Stomach smooth muscle (tissue), 2 donors: ENCODE data around the gene MMAB.

Experiments
- H3K27ac ChIP-seq: one replicate; pipeline ENCODE4 v1.7.0; 2013; ENCODE audit warnings: mild to moderate bottlenecking, low read length, inconsistent platforms
- H3K27me3 ChIP-seq, 2 donors: one replicate each; pipeline ENCODE4 v1.7.0; 2013; ENCODE audit warnings: low read length in 2 of 2; ENCODE audit not compliant: insufficient read depth in 2 of 2, control insufficient read depth in 1 of 2
- H3K36me3 ChIP-seq, 2 donors: one replicate each; pipeline ENCODE4 v1.7.0; 2013; ENCODE audit warnings: low read length in 2 of 2; ENCODE audit not compliant: control insufficient read depth in 2 of 2, insufficient read depth in 2 of 2
- H3K4me1 ChIP-seq: one replicate; pipeline ENCODE4 v1.7.0; 2013; ENCODE audit warnings: low read length; ENCODE audit not compliant: control insufficient read depth, insufficient read depth
- H3K4me3 ChIP-seq, 2 donors: one replicate each; pipeline ENCODE4 v1.7.0; 2013; ENCODE audit warnings: low read length in 2 of 2
- H3K9ac ChIP-seq, 2 donors: one replicate each; pipeline ENCODE4 v1.7.0; 2013; ENCODE audit warnings: low read length in 2 of 2, mild to moderate bottlenecking in 1 of 2
- H3K9me3 ChIP-seq, 2 donors: one replicate each; pipeline ENCODE4 v1.7.0; 2013; ENCODE audit warnings: low read length in 2 of 2; ENCODE audit not compliant: control insufficient read depth in 2 of 2
- donor health status: healthy.
- donor health status: Pancreatic carcinoma.

The MMAB gene

DNA sequence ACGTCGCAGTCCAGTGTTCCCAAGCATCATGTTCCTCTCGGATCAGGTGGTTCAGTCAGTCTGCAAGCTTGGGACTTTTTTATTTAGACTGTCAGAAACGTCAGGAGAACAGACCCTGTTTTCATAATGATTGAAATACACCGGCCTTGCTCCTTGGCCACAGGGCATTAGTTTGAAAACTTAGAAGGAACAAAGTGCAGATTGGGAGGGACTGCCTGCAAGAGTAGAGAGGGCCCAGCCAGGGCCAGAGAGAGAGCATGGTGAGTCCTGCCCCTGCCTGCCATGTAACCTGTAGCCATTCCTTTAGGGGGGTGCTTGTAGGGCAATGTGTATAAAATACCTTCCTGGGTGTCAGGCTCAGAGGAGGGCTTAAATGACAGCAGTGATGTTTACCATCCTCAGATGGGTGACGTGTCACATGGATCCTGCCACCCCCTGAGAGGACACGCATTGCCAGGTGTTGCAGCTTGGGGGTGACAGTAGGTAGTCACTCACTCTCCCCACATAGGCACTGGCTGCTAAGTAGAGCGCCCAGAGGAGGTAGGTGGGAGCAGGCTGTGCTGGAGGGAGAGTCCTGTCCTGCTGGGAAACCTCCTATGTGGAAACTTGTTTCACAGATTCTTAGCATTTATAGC is 45.7 kb downstream of the MMAB start:
- H3K9ac ChIP-seq = no peak overlapping the region
- no peaks in the 10 kb centered on the region for H3K27me3 ChIP-seq
- no peak overlapping the region for H3K4me3 ChIP-seq
- peaks cover 52 to 75% of the 10 kb centered on the region in 2 donors for H3K36me3 ChIP-seq
- no peaks in the 10 kb centered on the region for H3K9me3 ChIP-seq
- H3K27ac ChIP-seq = no peak overlapping the region
- H3K4me1 ChIP-seq = peaks cover 4% of the 10 kb centered on the region

DNA sequence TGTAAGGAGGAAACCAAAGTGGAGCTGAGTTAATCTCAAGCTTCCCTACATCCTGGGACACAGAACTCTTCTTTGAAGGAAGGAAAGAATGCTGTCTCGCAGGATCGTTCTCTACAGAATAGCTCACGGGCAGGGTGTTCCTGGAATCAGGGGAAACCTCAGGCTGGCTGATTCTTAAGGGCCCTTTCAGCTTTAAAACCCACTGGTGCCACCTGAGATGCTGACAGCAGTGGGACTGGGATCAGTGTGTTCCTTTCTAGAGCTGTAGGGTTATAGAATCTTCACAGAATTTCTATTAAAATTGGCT is 48.1 kb downstream of the MMAB start:
- Histone ChIP-seq H3K36me3 (peaks cover 60 to 79% of the 10 kb centered on the region in 2 donors), H3K27me3 (no peaks in the 10 kb centered on the region), H3K27ac (no peak overlapping the region), H3K4me1 (peaks cover 4% of the 10 kb centered on the region), H3K9ac (no peak overlapping the region), H3K9me3 (no peaks in the 10 kb centered on the region), H3K4me3 (no peak overlapping the region)

DNA sequence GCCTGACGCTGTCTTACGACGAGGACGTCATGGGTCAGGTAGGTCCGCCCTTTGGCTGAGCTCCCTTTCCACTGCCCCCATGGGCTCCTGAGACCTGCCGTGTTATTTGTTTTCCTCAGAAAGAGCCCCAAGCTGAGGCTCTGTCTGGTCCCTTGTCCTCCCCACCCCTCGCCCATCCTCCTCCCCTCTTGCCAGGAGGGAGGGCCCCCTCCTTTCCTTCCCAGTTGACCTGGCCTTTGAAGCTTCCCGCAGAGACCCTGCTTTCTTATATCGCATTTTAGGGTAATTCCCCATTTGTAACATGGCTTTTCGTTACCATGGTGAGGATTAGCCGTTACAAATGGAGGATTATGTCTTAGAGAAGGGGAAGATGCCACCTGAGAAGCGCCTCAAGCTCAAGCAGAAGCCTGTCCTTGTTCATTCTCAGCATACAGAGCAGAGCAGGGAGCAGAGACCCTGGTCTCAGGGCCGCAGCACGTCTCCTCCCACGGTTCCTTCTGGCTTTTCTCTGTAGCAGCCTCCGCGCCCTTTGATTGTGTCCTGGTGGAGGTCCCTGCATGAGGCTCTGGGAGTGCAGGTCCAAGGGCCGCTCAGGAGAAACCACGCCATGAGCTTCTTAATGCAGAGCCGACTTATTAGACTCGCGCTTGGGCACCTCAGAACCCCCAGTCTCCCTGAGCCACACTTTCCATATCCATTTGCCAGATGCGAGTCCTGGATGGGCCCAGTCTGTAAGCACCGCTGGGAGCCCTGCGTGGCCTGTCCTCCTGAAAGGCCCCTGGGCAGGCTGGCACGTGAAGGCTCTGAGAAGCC is 48.6 kb downstream of the MMAB start:
- peaks cover 58 to 79% of the 10 kb centered on the region in 2 donors for H3K36me3 ChIP-seq
- no peak overlapping the region for H3K4me3 ChIP-seq
- no peak overlapping the region for H3K9ac ChIP-seq
- no peaks in the 10 kb centered on the region for H3K27me3 ChIP-seq
- H3K9me3 ChIP-seq = no peaks in the 10 kb centered on the region
- H3K4me1 ChIP-seq = peaks cover 4% of the 10 kb centered on the region
- H3K27ac ChIP-seq = no peak overlapping the region

DNA sequence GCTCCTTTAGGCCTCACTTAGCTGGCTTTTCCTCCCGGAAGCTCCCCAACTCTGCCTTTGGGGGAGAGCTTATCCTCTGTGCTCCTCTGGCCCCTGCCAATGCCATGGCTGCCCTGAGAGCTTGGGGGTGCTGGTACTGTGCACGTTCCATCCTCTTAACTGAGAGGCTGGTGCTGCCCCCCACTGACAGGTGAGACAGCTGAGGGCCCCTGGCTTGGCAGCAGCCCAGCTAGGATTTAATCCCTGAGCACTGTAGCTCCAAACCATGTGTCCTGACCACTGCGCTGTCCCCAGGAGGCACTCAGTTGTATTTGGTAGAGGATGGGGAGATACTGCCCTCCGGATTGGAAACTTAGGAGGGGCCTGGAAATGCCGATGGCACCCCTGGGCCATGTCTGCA is 49.8 kb downstream of the MMAB start:
- no peak overlapping the region for H3K4me3 ChIP-seq
- no peaks in the 10 kb centered on the region for H3K27me3 ChIP-seq
- H3K9ac ChIP-seq = no peak overlapping the region
- H3K4me1 ChIP-seq = peaks cover 4% of the 10 kb centered on the region
- no peaks in the 10 kb centered on the region for H3K9me3 ChIP-seq
- no peak overlapping the region for H3K27ac ChIP-seq
- peaks cover 68 to 82% of the 10 kb centered on the region in 2 donors for H3K36me3 ChIP-seq

DNA sequence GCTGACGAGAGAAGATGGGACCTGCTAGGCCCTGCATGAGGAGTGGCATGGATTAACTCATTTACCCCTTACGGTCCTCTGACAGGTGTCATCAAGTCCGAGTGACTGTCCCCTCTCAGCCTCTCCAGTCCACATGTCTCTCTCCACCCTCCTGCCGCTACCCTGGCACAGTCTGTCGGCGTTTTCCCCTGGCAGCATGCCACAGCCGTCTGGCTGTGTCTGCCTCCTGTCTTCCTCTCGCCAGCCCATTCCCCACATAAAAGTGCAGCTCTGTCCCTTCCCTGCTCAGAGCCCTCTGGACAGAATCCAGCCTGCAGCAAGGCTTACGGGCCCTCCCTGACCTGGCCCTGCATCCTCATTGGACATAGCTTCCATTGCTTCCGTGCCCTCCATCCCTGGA is 50.2 kb downstream of the MMAB start:
- no peak overlapping the region for H3K4me3 ChIP-seq
- H3K36me3 ChIP-seq = peaks cover 68 to 85% of the 10 kb centered on the region in 2 donors
- H3K27ac ChIP-seq = no peak overlapping the region
- H3K4me1 ChIP-seq = peaks cover 4% of the 10 kb centered on the region
- no peaks in the 10 kb centered on the region for H3K9me3 ChIP-seq
- H3K9ac ChIP-seq = no peak overlapping the region
- H3K27me3 ChIP-seq = no peaks in the 10 kb centered on the region

DNA sequence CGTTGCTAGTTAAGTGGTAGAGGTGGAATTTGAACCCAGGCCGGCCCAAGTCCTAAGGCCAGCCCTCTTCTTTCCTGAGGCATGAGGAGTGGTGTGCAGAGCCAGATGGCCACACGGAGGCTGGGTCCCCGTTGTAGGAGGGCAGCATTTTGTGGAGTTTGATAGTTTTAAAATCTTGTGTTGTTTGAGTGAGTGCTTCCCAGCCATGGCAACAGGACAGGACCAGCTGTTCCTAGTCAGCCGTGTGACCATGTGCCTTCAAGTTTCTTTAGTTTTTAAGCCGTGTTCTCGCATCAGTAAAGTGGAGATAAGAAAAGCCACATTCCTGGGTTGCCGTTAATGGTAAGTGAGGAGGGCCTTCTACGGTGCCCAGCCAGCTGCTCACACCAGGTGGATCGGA is 51.5 kb downstream of the MMAB start:
- Histone ChIP-seq H3K27me3 (no peaks in the 10 kb centered on the region), H3K9ac (no peak overlapping the region), H3K9me3 (no peaks in the 10 kb centered on the region), H3K27ac (no peak overlapping the region), H3K36me3 (peaks cover 68 to 88% of the 10 kb centered on the region in 2 donors), H3K4me3 (no peak overlapping the region), H3K4me1 (peaks cover 4% of the 10 kb centered on the region)

DNA sequence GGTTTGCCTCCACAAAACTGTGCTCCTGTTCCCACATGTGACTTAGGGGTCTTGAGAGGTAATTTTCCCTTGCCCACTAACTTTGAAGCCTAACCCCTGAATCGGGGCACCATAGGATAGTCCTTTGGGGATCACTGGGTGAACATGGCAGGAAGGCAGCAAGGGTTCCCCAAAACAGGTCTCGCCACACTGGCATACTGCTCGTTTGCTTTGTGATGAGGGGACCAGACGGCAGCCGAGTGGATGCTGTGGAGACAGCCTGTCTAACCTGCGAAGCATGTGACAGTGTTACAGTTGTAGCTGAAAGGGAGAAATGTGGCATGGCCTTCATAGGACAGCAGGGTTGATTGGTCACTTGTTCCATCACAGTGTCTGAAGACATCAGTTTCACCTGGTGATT is 53.5 kb downstream of the MMAB start:
- H3K9ac ChIP-seq = no peak overlapping the region
- H3K36me3 ChIP-seq = peaks cover 63 to 84% of the 10 kb centered on the region in 2 donors
- H3K27ac ChIP-seq = peak overlapping the region; percentile 24
- H3K4me1 ChIP-seq = peaks cover 4% of the 10 kb centered on the region
- no peaks in the 10 kb centered on the region for H3K9me3 ChIP-seq
- no peak overlapping the region for H3K4me3 ChIP-seq
- no peaks in the 10 kb centered on the region for H3K27me3 ChIP-seq

DNA sequence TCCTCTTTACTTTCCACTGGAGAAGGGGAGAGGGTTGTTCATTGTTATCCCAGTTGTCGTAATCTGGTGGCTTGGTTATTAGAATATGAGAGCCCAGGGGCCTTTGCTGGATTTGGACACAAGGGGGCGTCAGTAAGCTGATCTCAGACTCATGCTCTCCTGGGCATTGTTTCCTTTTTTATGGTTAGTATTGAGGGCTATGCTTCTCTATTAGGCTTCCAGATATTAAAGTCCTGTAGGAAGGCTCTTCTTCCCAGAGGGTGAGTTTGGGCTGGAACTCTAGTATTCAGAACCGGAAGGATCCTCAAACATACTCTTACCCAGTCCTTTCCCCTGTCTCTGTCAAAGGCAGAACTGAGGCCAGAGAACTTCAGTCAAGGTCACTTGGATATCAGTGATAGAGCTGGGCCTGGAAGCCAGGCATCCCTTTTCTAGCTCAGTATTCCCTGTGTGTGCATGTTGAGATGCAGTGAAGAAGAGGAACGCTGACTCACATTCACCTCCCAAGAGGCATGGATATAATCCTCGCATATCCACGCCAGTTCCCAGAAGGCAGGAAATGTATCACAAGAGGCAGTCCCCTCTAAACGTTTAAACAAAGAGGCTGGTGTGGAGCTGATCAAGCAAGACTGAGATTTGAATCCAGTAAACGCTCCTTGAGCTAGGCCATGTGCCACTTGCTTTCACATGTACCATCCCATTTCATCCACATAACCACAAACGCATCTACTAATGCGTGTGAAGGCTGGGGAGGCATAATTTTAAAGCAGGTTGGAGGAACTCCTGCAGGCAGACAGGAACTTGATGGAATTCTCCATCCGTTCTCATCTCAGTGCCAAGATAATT is 54.3 kb downstream of the MMAB start:
- Histone ChIP-seq H3K27ac (peak overlapping the region; percentile 24), H3K27me3 (no peaks in the 10 kb centered on the region), H3K9me3 (no peaks in the 10 kb centered on the region), H3K4me1 (peaks cover 4% of the 10 kb centered on the region), H3K36me3 (peaks cover 60 to 83% of the 10 kb centered on the region in 2 donors), H3K9ac (peak overlapping the region in 1 of 2 donors; percentile 51), H3K4me3 (no peak overlapping the region)

DNA sequence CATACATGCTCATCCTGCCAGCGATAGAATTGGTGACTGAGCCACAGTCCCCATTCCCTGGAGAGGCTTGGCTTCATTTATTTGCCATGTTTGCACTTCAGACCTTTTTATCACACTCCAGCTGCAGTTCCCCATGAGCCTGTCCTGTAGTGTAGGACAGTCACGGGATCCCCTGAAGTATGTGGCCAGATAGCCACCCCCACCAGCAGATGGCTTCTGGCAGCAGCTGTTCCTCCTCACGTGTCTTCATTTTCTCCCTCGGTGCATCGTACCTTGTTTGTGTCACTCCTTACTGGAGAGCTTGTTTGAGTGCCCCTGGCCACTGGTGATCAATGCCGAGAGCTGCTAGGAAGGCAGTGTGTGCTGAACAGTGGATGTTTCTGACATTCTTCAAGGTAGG is 55.7 kb downstream of the MMAB start:
- Histone ChIP-seq H3K4me3 (no peak overlapping the region), H3K27me3 (no peaks in the 10 kb centered on the region), H3K27ac (no peak overlapping the region), H3K4me1 (no peaks in the 10 kb centered on the region), H3K9me3 (no peaks in the 10 kb centered on the region), H3K9ac (no peak overlapping the region), H3K36me3 (peaks cover 63 to 81% of the 10 kb centered on the region in 2 donors)

DNA sequence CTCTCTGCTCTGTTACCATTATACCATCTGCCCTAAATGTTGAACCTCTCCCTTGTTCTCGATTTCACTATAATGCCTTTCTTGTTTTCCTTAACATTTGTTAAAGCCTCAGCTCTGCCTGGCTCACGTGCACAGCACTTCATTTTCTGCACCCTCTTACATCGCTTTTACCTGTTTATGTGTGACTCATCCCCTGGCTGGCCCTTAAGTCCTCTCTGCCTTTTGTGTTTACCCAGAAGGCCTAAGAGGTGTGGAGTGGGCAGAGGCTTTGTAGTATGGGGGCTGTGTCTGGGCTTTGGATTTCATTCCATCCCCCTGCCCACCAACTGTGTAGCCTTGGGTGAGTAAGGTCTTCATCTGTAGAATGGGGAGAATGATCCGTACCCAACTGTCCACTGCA is 59.3 kb downstream of the MMAB start:
- Histone ChIP-seq H3K4me3 (no peak overlapping the region), H3K9me3 (no peaks in the 10 kb centered on the region), H3K27me3 (no peaks in the 10 kb centered on the region), H3K36me3 (peaks cover 63 to 76% of the 10 kb centered on the region in 2 donors), H3K4me1 (no peaks in the 10 kb centered on the region), H3K9ac (no peak overlapping the region), H3K27ac (no peak overlapping the region)
